DMS153 treated with DMSO at 0.1 percent for 48 hours (cell line): ENCODE measurements around the gene DNPEP.
"Not testable (repeated sequence)": the region's sequence is repeated elsewhere in the genome, so short reads cannot be mapped to it uniquely, and the experiment has no call there.

ENCODE experiments used
- DNase-seq: peaks from one replicate; lab custom pipeline; 2025; ENCODE audit not compliant: unreplicated experiment; lab: John Stamatoyannopoulos, UW

The DNPEP gene

GRCh38 chr2:219419331-219420197 lies 31.9 kb upstream of the DNPEP start:
- DNase-seq = no peak

GRCh38 chr2:219419012-219419324 lies 31.3 kb upstream of the DNPEP start:
- no peak for DNase-seq

GRCh38 chr2:219418155-219419011 lies 30.7 kb upstream of the DNPEP start, which contains the start of gene DES:
Gene DES, plus strand, starts transcription at chr2:219418377. Its CDS starts 86 bp downstream, at chr2:219418463.
- DNase-seq = no peak

GRCh38 chr2:219417374-219417773 lies 29.7 kb upstream of the DNPEP start:
- no peak for DNase-seq

GRCh38 chr2:219416938-219417337 lies 29.2 kb upstream of the DNPEP start:
- no peak for DNase-seq

GRCh38 chr2:219416235-219416602 lies 28.5 kb upstream of the DNPEP start:
- DNase-seq = no peak

- no peak for DNase-seq
These were observed 28.0 kb upstream of the DNPEP start for GRCh38 chr2:219415580-219416234.

GRCh38 chr2:219414857-219415256 lies 27.1 kb upstream of the DNPEP start:
- DNase-seq = no peak

GRCh38 chr2:219410390-219410789 lies 22.7 kb upstream of the DNPEP start:
- no peak for DNase-seq

- no peak for DNase-seq
These were observed 21.9 kb upstream of the DNPEP start for GRCh38 chr2:219409619-219410018.

- DNase-seq = no peak
These were observed 20.9 kb upstream of the DNPEP start for GRCh38 chr2:219408631-219409030.

GRCh38 chr2:219408204-219408603 lies 20.5 kb upstream of the DNPEP start:
- DNase-seq = no peak

GRCh38 chr2:219407343-219407742 lies 19.6 kb upstream of the DNPEP start:
- not testable (repeated sequence) for DNase-seq

- no peak for DNase-seq
These were observed 19.1 kb upstream of the DNPEP start for GRCh38 chr2:219406861-219407230.

GRCh38 chr2:219405958-219406860 lies 18.5 kb upstream of the DNPEP start:
- DNase-seq = no peak

- DNase-seq = no peak
These were observed 17.7 kb upstream of the DNPEP start for GRCh38 chr2:219405451-219405850.

GRCh38 chr2:219404954-219405353 lies 17.2 kb upstream of the DNPEP start:
- DNase-seq = no peak

GRCh38 chr2:219404291-219404910 lies 16.7 kb upstream of the DNPEP start:
- DNase-seq = no peak

- no peak for DNase-seq
These were observed 16.1 kb upstream of the DNPEP start for GRCh38 chr2:219403861-219404260.
